Vein endothelial cell (primary cell): Measurements from ENCODE around the gene SLC30A4. TPM values are rescaled to one million over a fixed set of nuclear protein-coding genes. Genes with fewer than 3 reads are reported as not detected.

Experiments
- small RNA-seq: library from RNA; depleted of rRNA; stranded (forward); fragments of <200 nt; gene quantifications from one replicate; pipeline ENCODE3, GENCODE V24; 2012
- total RNA-seq: library from RNA; depleted of rRNA; stranded (reverse); fragments of >200 nt; gene quantifications from 2 replicates; pipeline ENCODE4 v1.2.3, GENCODE V29; 2012

The SLC30A4 gene, protein sequence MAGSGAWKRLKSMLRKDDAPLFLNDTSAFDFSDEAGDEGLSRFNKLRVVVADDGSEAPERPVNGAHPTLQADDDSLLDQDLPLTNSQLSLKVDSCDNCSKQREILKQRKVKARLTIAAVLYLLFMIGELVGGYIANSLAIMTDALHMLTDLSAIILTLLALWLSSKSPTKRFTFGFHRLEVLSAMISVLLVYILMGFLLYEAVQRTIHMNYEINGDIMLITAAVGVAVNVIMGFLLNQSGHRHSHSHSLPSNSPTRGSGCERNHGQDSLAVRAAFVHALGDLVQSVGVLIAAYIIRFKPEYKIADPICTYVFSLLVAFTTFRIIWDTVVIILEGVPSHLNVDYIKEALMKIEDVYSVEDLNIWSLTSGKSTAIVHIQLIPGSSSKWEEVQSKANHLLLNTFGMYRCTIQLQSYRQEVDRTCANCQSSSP
- 5.9 and 6.4 TPM in 2 replicates for total RNA-seq

DNA sequence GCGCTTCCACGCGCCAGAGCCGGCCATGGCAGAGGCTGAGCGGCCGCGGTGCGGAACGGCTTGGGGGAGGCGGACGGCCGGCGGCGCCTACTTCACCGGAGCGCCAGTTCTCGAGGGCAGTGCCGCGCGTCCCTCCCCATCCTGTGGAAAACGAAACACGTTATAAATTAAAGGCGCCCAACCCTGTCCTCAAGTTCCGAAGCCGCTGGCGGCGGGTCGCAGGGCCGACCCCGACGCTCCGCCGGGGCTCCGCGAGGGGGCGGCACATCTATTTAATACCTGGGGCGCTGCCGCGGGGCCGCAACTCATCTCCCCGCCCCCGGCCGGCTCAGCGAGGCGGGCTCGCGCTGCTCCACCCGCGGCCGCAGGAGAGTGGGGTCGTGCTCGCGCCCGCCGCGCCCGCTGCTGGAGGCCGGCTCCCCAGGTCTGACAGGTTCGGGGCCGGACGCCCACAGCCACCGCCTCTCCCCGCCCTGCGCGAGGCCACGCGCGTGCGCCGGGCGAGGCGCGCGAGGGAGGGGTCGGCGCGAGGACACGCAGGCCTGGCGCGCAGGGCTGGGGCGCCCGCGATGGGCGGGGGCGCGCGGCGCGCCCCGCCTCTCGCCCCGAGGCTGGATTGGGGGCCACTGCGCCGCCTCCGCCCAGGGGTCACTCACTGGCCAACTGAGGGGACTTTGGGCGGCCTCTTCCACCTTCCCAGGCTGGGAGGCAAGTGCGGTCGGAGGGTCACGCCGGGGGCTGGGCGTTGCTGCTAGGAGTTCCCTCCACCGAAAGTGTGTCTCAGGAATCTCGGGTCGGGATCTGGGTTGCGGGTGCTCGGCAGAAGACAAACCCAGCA, at the start of gene SLC30A4:
Gene SLC30A4 (minus strand): TSS at position 428 of the 838 bp plus-strand sequence. CDS start 401 bp downstream, at position 27.

Small RNA genes lying within 50 kb of the gene (small RNA-seq; reads per million reads assigned to genes)
- not detected for gene DPPA5P2
- not detected for gene SNORA41B

Other genes starting within 250 kb of the SLC30A4 start
- 0.65 and 1.2 TPM in 2 replicates for gene GATM, start 144.2 kb downstream of the SLC30A4 start, total RNA-seq
- 61.1 and 72.9 TPM in 2 replicates for gene BLOC1S6, start 64.6 kb upstream of the SLC30A4 start, total RNA-seq
- 60.1 and 90.5 TPM in 2 replicates for gene SQOR, start 112.3 kb upstream of the SLC30A4 start, total RNA-seq